GM12878 (cell line): ENCODE results near the gene TAAR2. TPM values are rescaled to one million over a fixed set of nuclear protein-coding genes. Genes with fewer than 3 reads are reported as not detected.
A peak's percentile ranks its signal among the peaks of the same experiment; 100 is the strongest.

Experiments
- ATAC-seq: fragments of 200-7000 bp; cut with Tn5 transposase; 3 replicates; pipeline ENCODE4 v1.9.1; 2020; ENCODE audit warnings: mild to moderate bottlenecking, moderate library complexity
- BruUV-seq: library from RNA; stranded (reverse); fragments of 400-500 nt; replicated peaks from 2 replicates; lab custom pipeline; 2021; lab: Mats Ljungman, UMichigan
- CTCF ChIA-PET: fragments of 300-600 bp; sonication (Branson Sonifier 250); formaldehyde crosslinking; extraction: SDS; loops from one replicate; lab custom pipeline; 2021; ENCODE audit warnings: inconsistent platforms; lab: Yijun Ruan, JAX
- POLR2A ChIA-PET: fragments of 350-600 bp; formaldehyde crosslinking; extraction: SDS; loops from one replicate; lab custom pipeline; 2021; ENCODE audit warnings: inconsistent platforms; lab: Charles Lee
- RAD21 ChIA-PET: fragments of 300-600 bp; sonication (Branson Sonifier 250); formaldehyde crosslinking; loops from one replicate; lab custom pipeline; 2023; ENCODE audit warnings: antibody characterized with exemption; ENCODE audit not compliant: unreplicated experiment; lab: Charles Lee
- SMC1A ChIA-PET: fragments of 300-600 bp; sonication (Branson Sonifier 250); formaldehyde crosslinking; loops from one replicate; lab custom pipeline; 2023; ENCODE audit not compliant: unreplicated experiment, uncharacterized antibody; lab: Charles Lee
- DNase-seq: peaks from one replicate; pipeline ENCODE4 v3.0.0-alpha.2; 2011; ENCODE audit warnings: low read depth, low spot score
- FAIRE-seq: peaks from 3 replicates; lab custom pipeline; 2011; peaks lifted over from hg19 to GRCh38; lab: Jason Lieb, UNC
- H2AFZ ChIP-seq: 2 replicates; pipeline ENCODE4 v1.6.0; 2011; ENCODE audit warnings: low read depth, low read length, control low read depth; ENCODE audit not compliant: control insufficient read depth
- H3K27ac ChIP-seq: 2 replicates; pipeline ENCODE4 v1.5.1; 2011; ENCODE audit warnings: control low read depth; ENCODE audit not compliant: control insufficient read depth, insufficient read depth
- H3K27me3 ChIP-seq, 2 experiments: replicated peaks in 1 of 2; 2 replicates each; pipeline versions ENCODE4 v1.6.0 to v1.6.1; 2011; ENCODE audit warnings: low read length in 1 of 2; ENCODE audit not compliant: control insufficient read depth in 2 of 2, insufficient read depth in 2 of 2
- H3K36me3 ChIP-seq, 2 experiments: 2 replicates each; pipeline ENCODE4 v1.5.1; 2011; ENCODE audit warnings: low read length in 1 of 2; ENCODE audit not compliant: control insufficient read depth in 2 of 2, insufficient read depth in 2 of 2
- H3K4me1 ChIP-seq: 2 replicates; pipeline ENCODE4 v1.6.1; 2011; ENCODE audit warnings: mild to moderate bottlenecking, low read length, moderate library complexity, mixed read lengths; ENCODE audit not compliant: control insufficient read depth, insufficient read depth
- H3K4me2 ChIP-seq: 2 replicates; pipeline ENCODE4 v1.6.0; 2011; ENCODE audit warnings: control low read depth; ENCODE audit not compliant: control insufficient read depth, insufficient read depth
- H3K4me3 ChIP-seq: fragments of 200-600 bp; sonication (generic); 2 replicates; pipeline ENCODE4 v1.5.1; 2016
- H3K79me2 ChIP-seq: 2 replicates; pipeline ENCODE4 v1.6.0; 2011; ENCODE audit warnings: low read length; ENCODE audit not compliant: control insufficient read depth, insufficient read depth
- H3K9ac ChIP-seq: 2 replicates; pipeline ENCODE4 v1.8.0; 2011; ENCODE audit warnings: low read length, control low read depth, mixed read lengths; ENCODE audit not compliant: control insufficient read depth, insufficient read depth
- H3K9me3 ChIP-seq: replicated peaks from 3 replicates; pipeline ENCODE4 v1.5.1; 2011; ENCODE audit warnings: mild to moderate bottlenecking, low read length; ENCODE audit not compliant: control insufficient read depth, insufficient read depth
- H4K20me1 ChIP-seq: 2 replicates; pipeline ENCODE4 v1.6.0; 2011; ENCODE audit not compliant: control insufficient read depth, insufficient read depth
- ATF7 ChIP-seq: fragments of 450-650 bp; IDR thresholded peaks from 2 replicates; pipeline ENCODE4 v1.6.1; 2016; ENCODE audit warnings: low read depth, mild to moderate bottlenecking
- BCL11A ChIP-seq: IDR thresholded peaks from 2 replicates; pipeline ENCODE4 v1.6.1; 2011; ENCODE audit warnings: low read depth, low read length
- CHD4 ChIP-seq: fragments of 200-600 bp; sonication (generic); IDR thresholded peaks from 2 replicates; pipeline ENCODE4 v1.6.1; 2016; ENCODE audit warnings: mild to moderate bottlenecking
- E2F8 ChIP-seq: fragments of 450-650 bp; IDR thresholded peaks from 2 replicates; pipeline ENCODE4 v1.6.1; 2018; ENCODE audit warnings: mild to moderate bottlenecking, low read depth, moderate library complexity; ENCODE audit not compliant: partially characterized antibody
- EGR1 ChIP-seq, 2 experiments: IDR thresholded peaks; 1 replicate in 1 of 2; 2 replicates in 1 of 2; pipeline ENCODE4 v1.6.1; 2011 to 2012; ENCODE audit warnings: low read depth in 2 of 2, low read length in 2 of 2, borderline replicate concordance in 1 of 2, mild to moderate bottlenecking in 1 of 2, moderate library complexity in 1 of 2
- GATAD2B ChIP-seq: fragments of 450-650 bp; conservative IDR thresholded peaks from 2 replicates; pipeline ENCODE4 v1.6.1; 2017; ENCODE audit warnings: low read depth, mild to moderate bottlenecking, moderate library complexity
- IKZF1 ChIP-seq: fragments of 450-650 bp; conservative IDR thresholded peaks from 2 replicates; pipeline ENCODE4 v1.6.1; 2017; ENCODE audit warnings: antibody characterized with exemption, mild to moderate bottlenecking
- IRF3 ChIP-seq: fragments of 450-650 bp; IDR thresholded peaks from 2 replicates; pipeline ENCODE4 v1.6.1; 2014; ENCODE audit warnings: mild to moderate bottlenecking
- MYC ChIP-seq: IDR thresholded peaks from 2 replicates; pipeline ENCODE4 v1.6.1; 2011; ENCODE audit warnings: mild to moderate bottlenecking, low read length, moderate library complexity, inconsistent platforms; ENCODE audit not compliant: insufficient read depth, insufficient replicate concordance, insufficient read length, severe bottlenecking
- POLR2AphosphoS5 ChIP-seq: IDR thresholded peaks from 2 replicates; pipeline ENCODE4 v1.6.1; 2011; ENCODE audit warnings: mild to moderate bottlenecking, low read length, inconsistent platforms
- SMAD1 ChIP-seq: fragments of 450-650 bp; IDR thresholded peaks from 2 replicates; pipeline ENCODE4 v1.6.1; 2018; ENCODE audit warnings: mild to moderate bottlenecking, low read depth; ENCODE audit not compliant: partially characterized antibody
- SP1 ChIP-seq: IDR thresholded peaks from one replicate; pipeline ENCODE4 v1.6.1; 2011; ENCODE audit warnings: low read depth, low read length
- SRF ChIP-seq, 2 experiments: IDR thresholded peaks; 2 replicates each; pipeline ENCODE4 v1.6.1; 2011; ENCODE audit warnings: low read depth in 2 of 2, low read length in 2 of 2, mild to moderate bottlenecking in 1 of 2, moderate library complexity in 1 of 2
- STAT1 ChIP-seq: fragments of 450-650 bp; conservative IDR thresholded peaks from 2 replicates; pipeline ENCODE4 v1.6.1; 2014; ENCODE audit warnings: antibody characterized with exemption, mild to moderate bottlenecking
- SUZ12 ChIP-seq: fragments of 200-600 bp; sonication (generic); IDR thresholded peaks from one replicate; pipeline ENCODE4 v1.6.1; 2018; ENCODE audit warnings: antibody characterized with exemption, mild to moderate bottlenecking; ENCODE audit not compliant: unreplicated experiment
- ZBTB11 ChIP-seq: fragments of 450-650 bp; formaldehyde crosslinking; IDR thresholded peaks from 2 replicates; pipeline ENCODE4 v1.5.0; 2022; ENCODE audit warnings: mild to moderate bottlenecking, missing genetic modification characterization
- ZNF207 ChIP-seq: fragments of 450-650 bp; IDR thresholded peaks from 2 replicates; pipeline ENCODE4 v1.6.1; 2014; ENCODE audit warnings: antibody characterized with exemption, mild to moderate bottlenecking, borderline replicate concordance
- WGBS: methylation state at CpG from one replicate; pipeline ENCODE4 v1.1.6; 2016; ENCODE audit warnings: low lambda C conversion rate; ENCODE audit not compliant: insufficient replicate concordance, insufficient coverage; ENCODE audit errors: missing lambda C conversion rate; 5-methylcytosine and 5-hydroxymethylcytosine counted together
- in situ Hi-C: fragments of 300-500 bp; cut with MboI; formaldehyde crosslinking; loops from 9 replicates; pipeline ENCODE4 v1.14.3; 2018; ENCODE audit warnings: mixed read lengths
- intact Hi-C: fragments of 100-400 bp; cut with micrococcal nuclease; formaldehyde crosslinking; loops from one replicate; pipeline ENCODE4 v1.14.2; 2022; ENCODE audit not compliant: unreplicated experiment
- polyA plus RNA-seq, 11 experiments: library from polyadenylated mRNA; depleted of rRNA in 4 of 11; unstranded in 6 of 11; stranded (reverse) in 5 of 11; fragments of >200 nt; fragmentation: Nextera tagmentation in 4 of 11; fragmentation: Illumina TruSeq in 1 of 11; extraction: Ambion mirVana in 4 of 11; extraction: Trizol in 1 of 11; gene quantifications; 1 replicate in 1 of 11; 2 replicates in 10 of 11; pipeline versions ENCODE4 v1.2.1 to v1.2.3, GENCODE V29; 2011 to 2016; ENCODE audit warnings: inconsistent platforms in 2 of 11, missing spikeins in 2 of 11, low read depth in 1 of 11
- total RNA-seq, 4 experiments: library from RNA; depleted of rRNA in 3 of 4; stranded (reverse); fragments of >200 nt in 3 of 4; fragmentation: Illumina TruSeq in 1 of 4; extraction: Trizol in 1 of 4; gene quantifications; 2 replicates each; pipeline versions ENCODE4 v1.2.1 to v1.2.3, GENCODE V29; 2013 to 2021

TAAR2 gene
- total and polyA plus RNA-seq, 10 of the 15 experiments (the other 5 are each of a cell fraction or from before 2014, with no cell fraction given) = not detected

- Histone ChIP-seq H3K4me3 (no peak overlapping the region), H3K27me3 (no peaks in the 10 kb centered on the region; a peak in 1 of 4 replicates), H3K4me2 (no peak overlapping the region), H4K20me1 (no peaks in the 10 kb centered on the region), H2AFZ (no peak overlapping the region), H3K27ac (no peak overlapping the region), H3K9me3 (no peaks in the 10 kb centered on the region), H3K36me3 (no peaks in the 10 kb centered on the region), H3K4me1 (no peaks in the 10 kb centered on the region), H3K79me2 (no peaks in the 10 kb centered on the region), H3K9ac (no peak overlapping the region)
- WGBS = 34% methylated on average over 4 of the region's 4 CpGs
- no peak for TF ChIP-seq BCL11A
- no peak for TF ChIP-seq ATF7
- TF ChIP-seq SRF (IDR thresholded peaks at IDR 0.05; ENCODE audit: low read depth in 2 of 2, low read length in 2 of 2) = no peak
- no peak for TF ChIP-seq E2F8
- no peak for TF ChIP-seq EGR1 (IDR thresholded peaks at IDR 0.05; ENCODE audit: borderline replicate concordance in 1 of 2, low read depth in 2 of 2, low read length in 2 of 2)
- no peak for TF ChIP-seq ZBTB11 (CRISPR knock-in tag)
- TF ChIP-seq IKZF1 = no peak
- TF ChIP-seq GATAD2B = no peak
- no peak for TF ChIP-seq ZNF207
- no peak for TF ChIP-seq SMAD1
- TF ChIP-seq SUZ12 = no peak
- TF ChIP-seq POLR2AphosphoS5 = no peak
- TF ChIP-seq CHD4 = no peak
- no peak for TF ChIP-seq STAT1
- TF ChIP-seq IRF3 = no peak
- TF ChIP-seq MYC = no peak
- no peak for TF ChIP-seq SP1
- intact Hi-C loops (no loop called here), in situ Hi-C loops (no loop called here)
- no peak for FAIRE-seq
- ChIA-PET POLR2A (no interaction called here), CTCF (interaction anchor here (0.7 kb wide), 1 partner anchor 13 kb away, joined by 3 read pairs; no protein-coding TSS in a partner anchor), RAD21 (no interaction called here), SMC1A (no interaction called here)
- ATAC-seq = peak; percentile 65
- DNase-seq = no peak
- no TSS peak for BruUV-seq
Observed at GRCh38 chr6:132612449-132613108, 11.5 kb downstream of the TAAR2 start.
